CD4-positive, alpha-beta T cell (primary cell): ENCODE data around the gene PLCL2. TPM values are rescaled to one million over a fixed set of nuclear protein-coding genes. Genes with fewer than 3 reads are reported as not detected.

Experiments used
- ATAC-seq: fragments of 200-7000 bp; cut with Tn5 transposase; one replicate; pipeline ENCODE4 v1.10.0; 2022; ENCODE audit warnings: mild to moderate bottlenecking; ENCODE audit not compliant: poor library complexity
- CTCF ChIA-PET: fragments of 350-600 bp; sonication (Branson Sonifier 250); formaldehyde crosslinking; loops from one replicate; lab custom pipeline; 2021; ENCODE audit warnings: antibody characterized with exemption, inconsistent platforms; lab: Charles Lee
- POLR2A ChIA-PET: fragments of 350-600 bp; sonication (Branson Sonifier 250); formaldehyde crosslinking; loops from one replicate; lab custom pipeline; 2021; ENCODE audit warnings: antibody characterized with exemption, inconsistent platforms; lab: Charles Lee
- DNase-seq, 14 experiments: peaks; one replicate each; pipeline ENCODE4 v3.0.0-alpha.2; 2013 to 2020; ENCODE audit warnings: mixed read lengths in 2 of 14
- H3K27ac ChIP-seq, 2 donors: one replicate each; pipeline versions ENCODE4 v1.5.1 to v1.7.0; 2013; ENCODE audit warnings: low read length in 2 of 2, low read depth in 1 of 2, mild to moderate bottlenecking in 1 of 2
- H3K27me3 ChIP-seq, 2 experiments: 1 replicate in 1 of 2; 2 replicates in 1 of 2; pipeline versions ENCODE4 v1.6.1 to v1.7.0; 2013; ENCODE audit warnings: low read length in 2 of 2, control low read depth in 1 of 2, mild to moderate bottlenecking in 1 of 2, moderate library complexity in 1 of 2; ENCODE audit not compliant: insufficient read depth in 2 of 2, control insufficient read depth in 1 of 2
- H3K36me3 ChIP-seq: one replicate; pipeline ENCODE4 v1.6.1; 2013; ENCODE audit warnings: low read length, control low read depth; ENCODE audit not compliant: insufficient read depth
- H3K4me1 ChIP-seq: one replicate; pipeline ENCODE4 v1.6.1; 2013; ENCODE audit warnings: low read length, control low read depth; ENCODE audit not compliant: insufficient read depth
- H3K4me3 ChIP-seq: one replicate; pipeline ENCODE4 v1.5.1; 2013; ENCODE audit warnings: mild to moderate bottlenecking, low read length, moderate library complexity
- H3K9me3 ChIP-seq, 2 experiments: 1 replicate in 1 of 2; 2 replicates in 1 of 2; pipeline versions ENCODE4 v1.6.1 to v1.7.0; 2013; ENCODE audit warnings: low read length in 2 of 2, mild to moderate bottlenecking in 2 of 2, control low read depth in 1 of 2, moderate library complexity in 1 of 2; ENCODE audit not compliant: control insufficient read depth in 1 of 2, insufficient read depth in 1 of 2
- H3K27ac Mint-ChIP-seq: one replicate; pipeline ENCODE4 v1.8.0; 2020; ENCODE audit warnings: mixed read lengths
- H3K27me3 Mint-ChIP-seq: one replicate; pipeline ENCODE4 v1.8.0; 2021; ENCODE audit warnings: mixed read lengths
- H3K36me3 Mint-ChIP-seq: one replicate; pipeline ENCODE4 v1.8.0; 2021; ENCODE audit warnings: low read depth, mixed read lengths
- H3K4me1 Mint-ChIP-seq: one replicate; pipeline ENCODE4 v1.8.0; 2021; ENCODE audit warnings: low read depth, mixed read lengths
- H3K4me3 Mint-ChIP-seq: one replicate; pipeline ENCODE4 v1.8.0; 2020; ENCODE audit warnings: mild to moderate bottlenecking, mixed read lengths
- H3K9me3 Mint-ChIP-seq: one replicate; pipeline ENCODE4 v1.8.0; 2020; ENCODE audit warnings: mixed read lengths
- intact Hi-C, 2 experiments: fragments of 100-400 bp; cut with DNase I in 1 of 2; cut with micrococcal nuclease in 1 of 2; formaldehyde crosslinking; loops; one replicate each; pipeline versions ENCODE4 v1.15.1 to v1.9.0; 2023 to 2025; cut with DNase I, micrococcal nuclease
- total RNA-seq, 174 experiments: library from RNA in 2 of 174; stranded (reverse) in 2 of 174; gene quantifications; one replicate each; pipeline ENCODE4 v1.2.3 and lab custom pipeline; 2021 to 2026
- TF ChIP-seq, protein P1 (sequence below): fragments of 200-600 bp; IDR thresholded peaks from one replicate; pipeline ENCODE4 v1.8.0; 2022; ENCODE audit warnings: antibody characterized with exemption, mild to moderate bottlenecking

PLCL2 gene
- total RNA-seq, 2 experiments from 2014 or later = 35.1 to 36.3 TPM

DNA sequence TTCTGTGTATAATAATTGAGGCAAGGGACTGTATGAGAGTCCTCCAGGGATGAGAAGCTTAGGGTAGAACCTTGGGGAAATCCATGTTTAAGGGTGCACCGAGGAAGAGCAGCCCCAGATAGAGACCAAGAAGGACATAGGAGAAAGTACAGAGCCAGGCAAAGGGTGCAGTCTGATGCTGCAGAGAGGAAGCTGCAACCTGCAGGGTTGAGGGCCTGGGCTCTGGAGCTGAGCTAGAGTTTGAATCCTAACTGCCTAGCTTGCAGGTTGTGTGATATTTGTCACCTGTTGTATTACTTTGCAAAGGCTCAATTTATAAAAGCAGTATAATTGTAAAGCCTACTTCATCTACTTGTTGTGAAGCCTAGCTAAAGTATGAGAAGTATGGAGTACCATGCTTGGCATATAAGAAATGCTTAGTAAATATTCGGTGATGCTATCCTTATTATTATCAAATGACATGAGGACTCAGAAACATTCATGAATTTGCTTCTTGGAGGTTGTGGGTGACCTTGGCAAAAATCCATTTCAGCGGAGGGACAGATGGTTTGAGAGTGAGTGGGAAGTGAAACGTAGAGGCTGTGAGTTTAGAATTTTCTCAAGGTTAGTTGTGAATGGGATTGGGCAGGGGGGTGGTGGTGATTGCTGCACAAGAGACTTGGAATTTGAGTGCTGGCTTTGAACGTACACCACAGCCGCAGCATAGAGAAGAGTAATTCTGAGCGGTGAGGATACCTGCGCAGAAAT lies 43.8 kb downstream of the PLCL2 start:
- POLR2A ChIA-PET = interaction anchor here (0.6 to 1.3 kb wide), 6 partner anchors 10 to 203 kb away, joined by 3 to 6 read pairs (median 3); no protein-coding TSS in a partner anchor
- peaks cover 84% of the 10 kb centered on the region for H3K4me1 Mint-ChIP-seq
- TF ChIP-seq, protein P1, sequence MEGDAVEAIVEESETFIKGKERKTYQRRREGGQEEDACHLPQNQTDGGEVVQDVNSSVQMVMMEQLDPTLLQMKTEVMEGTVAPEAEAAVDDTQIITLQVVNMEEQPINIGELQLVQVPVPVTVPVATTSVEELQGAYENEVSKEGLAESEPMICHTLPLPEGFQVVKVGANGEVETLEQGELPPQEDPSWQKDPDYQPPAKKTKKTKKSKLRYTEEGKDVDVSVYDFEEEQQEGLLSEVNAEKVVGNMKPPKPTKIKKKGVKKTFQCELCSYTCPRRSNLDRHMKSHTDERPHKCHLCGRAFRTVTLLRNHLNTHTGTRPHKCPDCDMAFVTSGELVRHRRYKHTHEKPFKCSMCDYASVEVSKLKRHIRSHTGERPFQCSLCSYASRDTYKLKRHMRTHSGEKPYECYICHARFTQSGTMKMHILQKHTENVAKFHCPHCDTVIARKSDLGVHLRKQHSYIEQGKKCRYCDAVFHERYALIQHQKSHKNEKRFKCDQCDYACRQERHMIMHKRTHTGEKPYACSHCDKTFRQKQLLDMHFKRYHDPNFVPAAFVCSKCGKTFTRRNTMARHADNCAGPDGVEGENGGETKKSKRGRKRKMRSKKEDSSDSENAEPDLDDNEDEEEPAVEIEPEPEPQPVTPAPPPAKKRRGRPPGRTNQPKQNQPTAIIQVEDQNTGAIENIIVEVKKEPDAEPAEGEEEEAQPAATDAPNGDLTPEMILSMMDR = no peak
- H3K4me1 ChIP-seq = peaks cover 27% of the 10 kb centered on the region
- H3K36me3 ChIP-seq = peaks cover 8% of the 10 kb centered on the region
- no peaks in the 10 kb centered on the region for H3K27me3 ChIP-seq
- no peaks in the 10 kb centered on the region for H3K27me3 Mint-ChIP-seq
- peak overlapping the region; percentile 32 for H3K4me3 Mint-ChIP-seq
- H3K9me3 ChIP-seq = peaks cover 6 to 8% of the 10 kb centered on the region in 2 experiments
- peaks cover 4% of the 10 kb centered on the region for H3K9me3 Mint-ChIP-seq
- CTCF ChIA-PET = interaction anchor here (1.1 kb wide), 1 partner anchor 96 kb away, joined by 4 read pairs; no protein-coding TSS in a partner anchor
- H3K27ac ChIP-seq = no peak overlapping the region
- DNase-seq (no peak), ATAC-seq (no peak)
- peaks cover 28% of the 10 kb centered on the region for H3K36me3 Mint-ChIP-seq
- H3K4me3 ChIP-seq = no peak overlapping the region
- peak overlapping the region; percentile 11 for H3K27ac Mint-ChIP-seq
- intact Hi-C loops = loop anchor here in 1 of 2 experiments (5.0 kb wide), 1 partner anchor 34 kb away; no protein-coding TSS in a partner anchor

DNA sequence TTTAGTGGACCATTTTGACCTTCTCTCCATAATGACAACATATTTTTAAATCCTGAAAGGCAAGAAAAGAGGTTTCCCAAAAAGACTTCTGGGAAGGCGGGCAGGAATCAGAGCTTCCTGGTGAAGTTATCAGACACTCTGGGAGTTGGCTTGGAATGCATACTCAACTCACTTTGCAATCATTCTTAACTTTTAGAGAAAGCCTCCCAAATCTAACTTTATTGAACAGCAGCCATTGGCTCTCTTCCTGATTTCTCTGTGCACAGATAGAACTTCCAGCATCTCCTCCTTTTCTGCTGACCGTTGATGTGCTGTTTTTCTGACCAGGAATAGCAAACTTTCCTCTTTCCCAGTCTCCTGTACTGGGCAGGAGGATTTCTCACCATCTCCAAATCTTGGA lies 44.6 kb downstream of the PLCL2 start:
- no peak for DNase-seq
- ATAC-seq = no peak
- Histone ChIP-seq H3K4me3 (no peak overlapping the region), H3K4me1 (peaks cover 31% of the 10 kb centered on the region), H3K27ac (no peak overlapping the region), H3K27me3 (no peaks in the 10 kb centered on the region), H3K36me3 (peaks cover 8% of the 10 kb centered on the region), H3K9me3 (peaks cover 4 to 8% of the 10 kb centered on the region in 2 experiments)
- H3K4me3 Mint-ChIP-seq = no peak overlapping the region
- H3K4me1 Mint-ChIP-seq = peaks cover 86% of the 10 kb centered on the region
- no peaks in the 10 kb centered on the region for H3K9me3 Mint-ChIP-seq
- intact Hi-C loops = loop anchor here in 1 of 2 experiments (5.0 kb wide), 1 partner anchor 33 kb away; no protein-coding TSS in a partner anchor
- peaks cover 26% of the 10 kb centered on the region for H3K36me3 Mint-ChIP-seq
- ChIA-PET CTCF (no interaction called here), POLR2A (no interaction called here)
- no peaks in the 10 kb centered on the region for H3K27me3 Mint-ChIP-seq
- TF ChIP-seq, protein P1 = no peak
- peak overlapping the region; percentile 11 for H3K27ac Mint-ChIP-seq

DNA sequence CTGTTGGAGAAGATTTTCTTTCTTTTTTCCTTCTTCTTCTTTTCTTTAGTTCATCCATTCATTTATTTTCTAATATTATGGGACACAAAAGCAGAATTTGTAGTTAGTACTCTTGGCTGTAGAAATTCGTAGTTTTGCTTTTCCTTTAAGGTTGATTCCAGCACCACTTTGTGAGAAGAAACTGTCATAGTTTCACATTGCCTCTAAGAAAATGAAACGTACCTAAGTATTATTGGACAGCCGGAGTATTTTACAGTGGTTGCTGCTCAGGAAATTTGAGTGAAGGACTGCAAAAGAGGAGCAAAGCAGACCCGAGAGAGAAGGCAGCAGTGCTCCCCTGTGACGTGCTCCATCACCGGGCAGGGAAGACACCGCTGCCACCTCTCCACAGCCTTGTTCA lies 48.1 kb downstream of the PLCL2 start:
- H3K27me3 ChIP-seq = no peaks in the 10 kb centered on the region
- H3K9me3 Mint-ChIP-seq = no peaks in the 10 kb centered on the region
- peaks cover 8% of the 10 kb centered on the region for H3K36me3 ChIP-seq
- ChIA-PET POLR2A (no interaction called here), CTCF (no interaction called here)
- H3K27me3 Mint-ChIP-seq = no peaks in the 10 kb centered on the region
- peak overlapping the region; percentile 21 for H3K27ac Mint-ChIP-seq
- TF ChIP-seq, protein P1 = no peak
- intact Hi-C loops = no loop called here
- peaks cover 36% of the 10 kb centered on the region for H3K36me3 Mint-ChIP-seq
- no peak overlapping the region for H3K4me3 ChIP-seq
- peak overlapping the region; percentile 22 for H3K4me3 Mint-ChIP-seq
- DNase-seq (no peak), ATAC-seq (no peak)
- H3K4me1 ChIP-seq = peaks cover 41% of the 10 kb centered on the region
- H3K27ac ChIP-seq = no peak overlapping the region
- peaks cover 0 to 3% of the 10 kb centered on the region in 2 experiments for H3K9me3 ChIP-seq
- H3K4me1 Mint-ChIP-seq = peaks cover 100% of the 10 kb centered on the region
